GM18520 (cell line): ENCODE data around the gene NUTM2E.
A peak's percentile ranks its signal among the peaks of the same experiment; 100 is the strongest.
"Not testable (repeated sequence)": the region's sequence is repeated elsewhere in the genome, so short reads cannot be mapped to it uniquely, and the experiment has no call there.

ENCODE experiments used
- ATAC-seq: cut with Tn5 transposase; IDR thresholded peaks from one replicate; pipeline ENCODE4 v1.9.1; 2021; ENCODE audit not compliant: unreplicated experiment

The NUTM2E gene, protein sequence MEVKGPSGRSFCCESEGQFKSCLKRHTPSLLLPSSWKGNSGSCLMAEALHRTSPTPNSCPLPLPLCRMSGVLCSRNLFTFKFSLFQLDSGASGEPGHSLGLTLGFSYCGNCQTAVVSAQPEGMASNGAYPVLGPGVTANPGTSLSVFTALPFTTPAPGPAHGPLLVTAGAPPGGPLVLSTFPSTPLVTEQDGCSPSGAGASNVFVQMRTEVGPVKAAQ (N-terminal part only)

DNA sequence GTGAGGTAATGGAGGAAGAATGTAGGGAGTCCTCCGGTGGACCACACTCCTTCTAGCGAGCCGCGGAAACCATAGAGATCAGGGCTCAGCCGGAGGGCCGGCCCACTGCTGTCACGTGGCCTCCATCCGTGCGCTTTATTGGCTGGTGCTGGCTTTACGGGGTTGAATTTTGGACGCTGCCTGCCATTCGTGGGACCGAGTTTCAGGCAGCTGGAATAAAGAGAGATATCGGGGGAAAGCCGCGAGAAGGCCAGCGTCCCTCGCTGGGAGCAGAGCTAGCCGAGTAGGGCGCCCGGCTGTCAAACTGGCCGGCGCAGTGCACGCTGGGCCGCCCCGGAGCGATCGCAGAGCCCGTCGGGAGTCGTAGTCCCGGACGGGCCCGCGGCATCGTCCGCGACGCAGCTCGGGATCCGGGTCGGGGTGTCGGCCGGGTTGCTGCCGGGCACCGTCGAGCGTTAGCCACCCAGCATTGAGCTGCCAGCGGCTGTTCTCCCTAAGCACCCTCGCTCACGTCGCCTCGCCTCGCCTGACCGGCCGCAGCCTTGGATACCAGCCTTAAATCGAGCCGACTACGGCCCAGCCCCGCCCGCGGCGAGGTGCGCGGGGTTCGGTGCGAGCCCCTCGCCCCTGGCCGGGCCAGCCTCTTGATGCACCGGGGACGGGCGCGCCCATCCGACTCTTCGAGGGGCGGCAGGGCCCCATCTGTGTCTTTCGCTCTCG lies at the start of gene NUTM2E:
Gene NUTM2E, plus strand, starts transcription at position 244 of the 720 bp plus-strand sequence. CDS start 15,002 bp downstream, outside the sequence.
- peak; percentile 91 for ATAC-seq

- ATAC-seq, result not testable (repeated sequence)
Measured at GRCh38 chr10:79777997-79778396, 48.5 kb upstream of the NUTM2E start.

- ATAC-seq, result not testable (repeated sequence)
Measured at GRCh38 chr10:79779310-79779938, 47.1 kb upstream of the NUTM2E start.

GRCh38 chr10:79779992-79780391 lies 46.5 kb upstream of the NUTM2E start:
- ATAC-seq, result not testable (repeated sequence)

GRCh38 chr10:79781584-79781983 lies 45.0 kb upstream of the NUTM2E start:
- ATAC-seq, result not testable (repeated sequence)

- ATAC-seq, result not testable (repeated sequence)
Measured at GRCh38 chr10:79787455-79787952, 39.0 kb upstream of the NUTM2E start.

DNA sequence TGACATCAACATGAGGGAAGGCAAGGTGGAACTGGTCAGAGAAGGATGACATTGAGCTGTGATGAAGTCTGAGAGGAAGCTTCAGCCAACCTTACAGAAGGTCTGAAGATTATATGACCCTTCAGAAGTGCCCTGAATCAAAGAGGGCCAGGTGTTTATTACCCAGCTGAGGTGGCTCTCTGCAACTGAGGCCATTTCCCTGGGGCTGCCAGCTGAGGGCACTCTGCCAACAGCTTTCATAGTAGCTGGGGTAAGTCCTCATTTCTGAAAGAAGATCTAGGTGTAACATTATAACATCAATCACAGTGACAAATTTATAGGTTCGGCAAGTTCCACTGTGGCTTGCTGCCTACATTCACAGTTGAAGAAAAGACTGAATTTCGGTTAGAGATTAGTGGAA lies 37.2 kb upstream of the NUTM2E start:
- ATAC-seq, result not testable (repeated sequence)

DNA sequence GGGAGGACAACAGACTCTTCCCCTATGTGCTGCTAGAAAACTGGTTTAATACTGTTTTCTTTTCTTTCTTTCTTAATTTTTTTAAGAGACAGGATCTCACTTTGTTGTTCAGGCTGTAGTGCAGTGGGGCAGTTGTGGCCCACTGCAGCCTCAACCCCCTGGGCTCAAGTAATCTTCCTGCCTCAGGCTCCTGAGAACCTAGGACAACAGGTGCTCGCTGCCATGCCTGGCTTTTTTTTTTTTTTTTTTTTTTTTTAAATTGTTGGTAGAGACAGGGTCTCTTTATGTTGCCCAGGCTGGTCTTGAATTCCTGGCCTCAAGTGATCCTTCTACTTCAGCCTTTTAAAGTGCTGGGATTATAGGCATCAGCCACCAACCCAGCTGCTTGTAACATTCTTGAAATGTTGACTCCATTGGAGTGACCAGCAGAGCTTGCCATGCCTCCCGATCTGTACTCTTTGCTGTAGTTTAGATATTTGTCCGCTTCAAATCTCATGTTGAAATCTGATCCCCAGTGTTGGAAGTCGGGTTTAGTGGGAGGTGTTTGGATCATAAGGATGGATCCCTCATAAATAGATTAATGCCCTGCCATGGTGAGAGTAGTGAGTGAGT lies 34.5 kb upstream of the NUTM2E start:
- not testable (repeated sequence) for ATAC-seq

DNA sequence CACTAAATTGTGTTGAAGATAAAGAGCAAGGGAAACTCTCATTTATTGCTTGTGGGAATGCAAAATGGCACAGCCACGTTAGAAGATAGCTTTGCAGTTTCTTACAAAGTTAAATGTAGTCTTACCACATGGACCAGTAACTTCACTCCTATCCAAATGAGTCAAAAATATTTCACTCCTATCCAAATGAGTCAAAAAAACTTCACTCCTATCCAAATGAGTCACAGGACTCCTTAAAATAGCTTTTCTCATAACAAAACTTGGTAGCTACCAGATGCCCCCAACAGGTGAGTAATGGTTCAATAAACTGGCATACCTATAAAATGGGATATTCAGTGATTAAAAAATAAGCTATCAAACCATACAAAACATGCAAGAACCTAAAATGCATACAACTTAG lies 27.2 kb upstream of the NUTM2E start:
- peak; percentile 84 for ATAC-seq

DNA sequence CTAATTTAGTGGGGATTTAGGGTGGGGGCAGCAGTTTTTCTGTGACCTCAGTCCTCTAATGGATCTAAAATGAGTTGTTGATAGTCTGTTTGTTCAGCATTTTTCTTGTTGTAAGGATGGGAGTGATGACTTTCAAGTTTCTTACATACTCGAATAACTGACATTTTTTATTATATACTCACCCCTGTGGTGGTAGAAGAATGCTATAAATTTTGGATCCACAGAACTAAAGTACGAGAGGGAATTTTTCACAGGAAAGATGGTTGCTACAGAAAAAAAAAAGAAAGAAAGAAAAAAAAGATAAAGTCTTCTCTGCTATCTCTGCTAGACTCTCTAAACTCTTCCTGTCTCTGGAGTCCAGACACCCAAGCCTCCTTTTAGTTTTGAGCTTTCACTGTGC lies 20.7 kb upstream of the NUTM2E start:
- ATAC-seq, result not testable (repeated sequence)

DNA sequence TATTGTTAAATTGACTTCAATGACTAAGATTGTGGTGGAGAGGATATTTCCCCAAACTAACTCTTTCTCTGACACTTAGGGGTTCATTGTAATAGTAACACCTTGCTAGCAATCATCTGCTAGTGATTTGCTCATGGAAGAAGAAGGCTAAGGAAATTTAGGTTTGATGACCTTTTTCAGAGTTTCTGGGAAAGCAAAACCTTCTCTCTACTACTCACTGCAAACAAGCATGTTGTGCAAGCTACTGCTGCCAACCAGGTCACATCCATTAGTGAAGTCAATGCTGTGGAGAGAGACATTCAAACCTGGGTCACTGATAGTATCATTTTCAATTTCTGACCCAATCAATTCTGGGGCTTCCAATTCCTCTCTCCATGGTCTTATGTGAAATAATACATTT lies 14.6 kb upstream of the NUTM2E start:
- ATAC-seq, result not testable (repeated sequence)

DNA sequence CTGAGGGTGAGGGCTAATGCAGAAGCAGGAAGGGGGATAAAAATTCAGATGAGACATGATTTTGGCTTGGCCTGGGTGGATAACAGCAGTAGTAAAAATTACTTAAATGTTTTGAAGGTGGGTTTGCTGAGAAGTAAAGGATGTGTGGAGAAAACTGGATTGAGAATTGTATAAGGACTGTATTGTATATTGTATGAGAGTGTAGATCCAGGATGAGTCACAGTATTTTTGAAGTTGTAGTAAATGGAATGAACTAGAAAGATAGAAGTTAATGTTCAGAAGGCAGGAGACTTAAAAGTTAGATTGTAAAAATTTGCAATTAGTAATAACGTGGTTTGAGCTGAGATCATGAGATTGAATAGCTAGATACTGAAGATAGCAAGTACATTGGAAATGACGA lies 10.2 kb upstream of the NUTM2E start:
- not testable (repeated sequence) for ATAC-seq

- not testable (repeated sequence) for ATAC-seq
Measured at GRCh38 chr10:79823387-79823786, 3.2 kb upstream of the NUTM2E start.

GRCh38 chr10:79825587-79826011 lies 940 bp upstream of the NUTM2E start:
- ATAC-seq, result not testable (repeated sequence)

GRCh38 chr10:79826131-79826495 lies 426 bp upstream of the NUTM2E start:
- not testable (repeated sequence) for ATAC-seq

DNA sequence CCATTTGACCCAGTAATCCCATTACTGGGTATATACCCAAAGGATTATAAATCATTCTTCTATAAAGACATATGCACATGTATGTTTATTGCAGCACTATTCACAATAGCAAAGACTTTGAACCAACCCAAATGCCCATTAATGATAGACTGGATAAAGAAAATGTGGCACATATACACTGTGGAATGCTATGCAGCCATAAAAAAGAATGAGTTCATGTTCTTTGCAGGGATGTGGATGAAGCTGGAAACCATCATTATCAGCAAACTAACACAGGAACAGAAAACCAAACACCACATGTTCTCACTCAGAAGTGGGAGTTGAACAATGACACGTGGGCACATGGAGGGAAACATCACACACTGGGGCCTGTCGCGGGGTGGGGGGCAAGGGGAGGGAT lies 7.3 kb downstream of the NUTM2E start:
- not testable (repeated sequence) for ATAC-seq

- not testable (repeated sequence) for ATAC-seq
Measured at GRCh38 chr10:79835891-79836290, 9.4 kb downstream of the NUTM2E start.

DNA sequence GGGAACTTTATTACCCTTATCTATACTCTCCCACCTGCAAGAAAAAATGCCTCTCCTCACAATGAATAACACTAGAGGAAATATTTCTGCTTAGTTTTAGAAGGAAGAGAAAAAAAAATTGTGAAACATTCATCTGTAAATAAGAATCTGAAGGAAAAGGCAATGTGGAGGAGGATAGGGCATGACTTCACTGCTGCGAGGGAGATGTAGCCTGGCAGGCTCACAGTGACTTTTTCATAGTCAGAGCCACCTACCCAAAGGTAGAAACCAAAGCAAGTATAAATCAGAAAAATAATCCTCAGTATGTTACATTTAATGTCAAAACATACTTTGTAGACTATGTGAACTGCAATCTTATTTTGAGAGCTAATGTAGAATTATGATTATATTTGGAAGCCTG lies 10.4 kb downstream of the NUTM2E start:
- not testable (repeated sequence) for ATAC-seq

DNA sequence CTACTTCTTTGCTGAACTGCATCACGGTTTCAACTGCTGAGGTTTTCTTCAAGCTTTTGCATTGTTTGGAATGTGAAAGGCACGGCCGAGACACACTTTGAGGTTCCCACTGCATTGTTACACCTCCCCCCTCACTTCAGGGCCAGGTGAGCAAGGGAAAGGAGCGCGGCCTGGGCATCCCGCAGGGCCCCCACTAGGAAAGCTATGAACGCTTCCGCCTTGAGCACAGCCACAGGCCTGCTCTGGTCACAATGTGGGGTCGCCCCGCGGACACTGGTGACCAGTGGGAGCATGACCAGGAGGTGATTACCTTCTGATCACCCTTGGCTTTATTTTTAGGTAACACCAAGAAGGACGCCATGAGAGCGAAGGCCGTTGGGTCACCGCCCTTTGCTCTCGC lies 11.9 kb downstream of the NUTM2E start:
- ATAC-seq, result not testable (repeated sequence)

- not testable (repeated sequence) for ATAC-seq
Measured at GRCh38 chr10:79853191-79853854, 26.8 kb downstream of the NUTM2E start.

DNA sequence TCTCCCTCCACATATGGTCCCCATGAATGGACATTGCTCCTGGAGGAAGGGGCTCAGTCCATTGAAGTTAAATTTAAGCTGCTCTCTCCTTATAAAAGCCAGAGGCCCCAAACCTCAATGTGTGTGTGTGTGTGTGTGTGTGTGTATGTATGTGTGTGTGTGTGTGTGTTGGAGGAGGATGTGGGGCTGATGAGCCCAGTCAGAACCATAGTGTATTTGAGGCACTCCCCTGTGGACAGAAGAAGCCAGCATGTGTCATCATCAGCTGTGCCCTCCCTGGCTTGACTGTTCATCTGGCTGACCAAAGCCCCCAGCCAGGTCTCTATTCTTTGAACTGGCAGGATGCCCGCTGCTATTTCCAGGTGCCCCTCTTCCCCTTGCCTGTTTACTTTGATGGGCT lies 35.7 kb downstream of the NUTM2E start:
- not testable (repeated sequence) for ATAC-seq
